ENCODE measurements around the gene TCAF1. TPM values are rescaled to one million over a fixed set of nuclear protein-coding genes. Genes with fewer than 3 reads are reported as not detected.

The TCAF1 gene
- 10 to 100 TPM; 12.6 to 14.1 TPM for total RNA-seq

- POLR2A ChIA-PET, result interaction anchor here (0.6 to 1.9 kb wide), 5 partner anchors 9 to 20 kb away, joined by 3 to 6 read pairs (median 3); no protein-coding TSS in a partner anchor
- H3K27me3 Mint-ChIP-seq (ENCODE audit: low read depth), result no peaks in the 10 kb centered on the region
Measured at GRCh38 chr7:143901668-143902331, at the start of gene TCAF1. Gene TCAF1 (minus strand): TSS chr7:143902176. CDS start chr7:143876608, 25,568 bp downstream.

DNA sequence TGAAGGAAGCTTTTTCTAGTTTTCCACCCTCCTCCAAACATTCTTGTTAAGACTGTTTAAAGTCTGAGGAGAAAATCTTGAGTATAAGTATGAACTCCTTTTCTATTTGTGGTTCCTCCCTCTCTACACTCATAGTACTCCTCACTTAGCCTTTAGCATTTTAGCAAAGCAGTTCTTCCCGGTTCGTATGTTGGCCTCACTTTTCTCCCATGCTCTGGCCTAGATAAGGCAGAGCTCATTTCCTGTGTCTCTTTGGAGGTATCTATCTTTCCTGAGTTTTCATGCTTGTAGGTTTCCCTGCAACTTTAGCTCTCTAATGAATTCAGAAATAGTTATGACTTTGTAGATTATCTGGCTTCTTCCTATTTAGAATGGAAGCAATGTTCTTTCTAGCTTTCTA lies 46.8 kb upstream of the TCAF1 start:
- DNase-seq, result no peak
- Mint-ChIP-seq H3K4me3 (no peak overlapping the region), H3K27ac (no peak overlapping the region), H3K36me3 (ENCODE audit: low read depth) (no peaks in the 10 kb centered on the region), H3K9me3 (ENCODE audit: insufficient read depth) (no peaks in the 10 kb centered on the region), H3K4me1 (ENCODE audit: low read depth) (no peaks in the 10 kb centered on the region), H3K27me3 (ENCODE audit: low read depth) (peaks cover 19% of the 10 kb centered on the region)
- ChIA-PET POLR2A (no interaction called here), CTCF (no interaction called here)
- no peak for ATAC-seq

More at GRCh38 chr7:143901668-143902331, at the start of gene TCAF1:
- H3K9me3 Mint-ChIP-seq (ENCODE audit: insufficient read depth), result no peaks in the 10 kb centered on the region
- peaks cover 21% of the 10 kb centered on the region for H3K4me1 Mint-ChIP-seq (ENCODE audit: low read depth)
- DNase-seq, result peak; percentile 91
- CTCF ChIA-PET, result interaction anchor here (1.0 to 2.7 kb wide), 16 partner anchors 9 to 448 kb away, joined by 3 to 21 read pairs (median 5); no protein-coding TSS in a partner anchor
- H3K27ac Mint-ChIP-seq, result peak within 1 kb of the TSS; percentile 84
- ATAC-seq, result peak; percentile 96
- H3K4me3 Mint-ChIP-seq, result peak within 1 kb of the TSS; percentile 91
- no peaks in the 10 kb centered on the region for H3K36me3 Mint-ChIP-seq (ENCODE audit: low read depth)

- no peaks in the 10 kb centered on the region for H3K9me3 Mint-ChIP-seq (ENCODE audit: insufficient read depth)
- H3K4me3 Mint-ChIP-seq, result no peak overlapping the region
- H3K4me1 Mint-ChIP-seq (ENCODE audit: low read depth), result no peaks in the 10 kb centered on the region
- no peak for ATAC-seq
- CTCF ChIA-PET, result no interaction called here
- no peak for DNase-seq
- H3K36me3 Mint-ChIP-seq (ENCODE audit: low read depth), result no peaks in the 10 kb centered on the region
- POLR2A ChIA-PET, result no interaction called here
- H3K27ac Mint-ChIP-seq, result no peak overlapping the region
- peaks cover 22% of the 10 kb centered on the region for H3K27me3 Mint-ChIP-seq (ENCODE audit: low read depth)
Measured at GRCh38 chr7:143947111-143947510, 45.1 kb upstream of the TCAF1 start.

GRCh38 chr7:143945423-143945822 lies 43.4 kb upstream of the TCAF1 start:
- no peak overlapping the region for H3K4me3 Mint-ChIP-seq
- DNase-seq (no peak), ATAC-seq (no peak)
- H3K4me1 Mint-ChIP-seq (ENCODE audit: low read depth), result no peaks in the 10 kb centered on the region
- H3K27ac Mint-ChIP-seq, result no peak overlapping the region
- peaks cover 22% of the 10 kb centered on the region for H3K27me3 Mint-ChIP-seq (ENCODE audit: low read depth)
- H3K36me3 Mint-ChIP-seq (ENCODE audit: low read depth), result no peaks in the 10 kb centered on the region
- POLR2A ChIA-PET, result no interaction called here
- CTCF ChIA-PET, result no interaction called here
- H3K9me3 Mint-ChIP-seq (ENCODE audit: insufficient read depth), result no peaks in the 10 kb centered on the region

DNA sequence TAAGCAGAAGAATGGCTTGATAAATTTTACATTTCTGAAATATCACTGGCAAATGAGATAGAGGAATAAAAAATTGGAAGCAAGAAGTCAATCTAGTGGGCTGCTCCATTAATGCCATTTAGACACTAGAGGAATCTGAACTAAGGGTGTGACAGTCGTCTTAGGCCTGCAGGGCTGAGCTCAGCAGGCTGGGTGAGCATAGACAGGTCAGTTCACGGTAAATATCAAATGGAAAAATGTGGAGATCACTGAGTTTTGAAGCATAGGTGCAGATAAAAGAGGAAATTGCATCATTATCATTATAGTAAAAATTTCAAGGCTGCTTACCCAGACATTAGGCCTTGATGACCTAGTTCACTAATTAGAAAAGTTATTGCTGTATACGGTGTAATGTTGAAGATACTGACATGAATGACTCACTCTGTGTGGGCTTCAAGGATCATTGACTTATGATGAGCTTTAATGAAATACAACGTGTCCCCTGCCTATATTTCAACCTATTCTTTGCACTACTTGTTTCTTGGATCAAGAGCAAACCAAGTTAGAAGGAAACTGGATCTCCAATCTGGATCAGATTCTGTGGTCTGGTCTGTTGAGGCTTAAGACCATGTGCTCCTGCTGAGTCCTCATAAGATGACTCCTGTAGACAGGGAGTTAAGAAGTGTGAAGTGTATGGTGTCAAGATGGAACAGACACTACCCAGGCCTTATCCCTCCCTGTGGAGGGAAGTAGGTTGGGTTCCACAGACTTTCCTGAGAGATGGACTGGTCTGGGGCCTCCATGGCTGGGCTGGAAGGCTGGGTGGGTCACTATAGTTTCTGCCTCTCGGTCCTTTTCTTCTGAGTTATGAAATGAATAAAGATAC lies 36.6 kb upstream of the TCAF1 start:
- no peaks in the 10 kb centered on the region for H3K9me3 Mint-ChIP-seq (ENCODE audit: insufficient read depth)
- H3K27ac Mint-ChIP-seq, result no peak overlapping the region
- H3K36me3 Mint-ChIP-seq (ENCODE audit: low read depth), result no peaks in the 10 kb centered on the region
- ChIA-PET POLR2A (no interaction called here), CTCF (no interaction called here)
- peaks cover 3% of the 10 kb centered on the region for H3K27me3 Mint-ChIP-seq (ENCODE audit: low read depth)
- no peak overlapping the region for H3K4me3 Mint-ChIP-seq
- ATAC-seq (no peak), DNase-seq (no peak)
- H3K4me1 Mint-ChIP-seq (ENCODE audit: low read depth), result no peaks in the 10 kb centered on the region

DNA sequence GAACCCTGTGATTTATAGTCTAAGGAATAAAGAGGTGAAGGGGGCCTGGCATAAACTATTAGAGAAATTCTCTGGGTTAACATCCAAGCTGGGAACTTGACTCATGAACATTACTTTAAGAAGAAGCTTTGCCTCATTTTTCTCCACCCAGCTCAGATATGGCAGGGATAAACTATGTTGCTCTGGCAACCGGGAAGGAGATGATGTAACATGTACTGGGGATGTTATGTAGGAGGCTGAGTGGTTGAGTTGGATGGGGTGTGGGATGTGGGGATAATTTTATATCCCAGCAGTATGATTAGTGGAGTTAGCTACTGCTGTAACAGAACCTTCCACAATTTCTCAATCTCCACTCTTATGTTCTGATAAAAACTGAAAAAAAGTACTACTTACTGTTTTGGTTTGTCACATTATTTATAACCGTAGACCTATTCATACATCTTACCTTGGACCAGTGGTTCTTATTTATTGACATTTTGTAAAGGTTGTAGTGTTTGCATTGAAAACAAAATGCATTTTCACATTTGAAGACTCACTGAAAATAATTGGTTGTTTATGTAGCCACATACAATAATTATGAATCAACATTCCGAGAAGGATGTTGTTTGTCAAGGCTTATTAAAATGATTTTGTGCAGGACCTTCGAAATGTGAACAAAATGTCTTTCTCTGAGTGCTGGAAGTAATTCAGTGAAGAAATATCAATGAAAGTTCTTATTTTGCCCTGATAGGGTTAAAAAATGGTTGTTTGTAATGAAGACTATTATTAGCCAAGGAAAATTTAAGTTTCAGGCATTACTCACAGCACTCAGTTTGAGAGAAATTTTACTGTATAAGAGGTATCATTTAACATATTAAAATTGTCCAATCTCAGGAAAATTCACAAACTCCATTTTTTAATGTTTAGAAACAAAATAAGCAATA lies 34.4 kb upstream of the TCAF1 start:
- Mint-ChIP-seq H3K9me3 (ENCODE audit: insufficient read depth) (no peaks in the 10 kb centered on the region), H3K4me1 (ENCODE audit: low read depth) (no peaks in the 10 kb centered on the region), H3K27ac (no peak overlapping the region), H3K27me3 (ENCODE audit: low read depth) (peaks cover 4% of the 10 kb centered on the region), H3K36me3 (ENCODE audit: low read depth) (no peaks in the 10 kb centered on the region), H3K4me3 (no peak overlapping the region)
- ChIA-PET CTCF (no interaction called here), POLR2A (no interaction called here)
- DNase-seq (no peak), ATAC-seq (no peak)

- DNase-seq (no peak), ATAC-seq (no peak)
- ChIA-PET CTCF (interaction anchor here (0.8 kb wide), 1 partner anchor 10 kb away, joined by 3 read pairs; no protein-coding TSS in a partner anchor), POLR2A (no interaction called here)
- Mint-ChIP-seq H3K4me3 (no peak within 1 kb of the TSS), H3K27me3 (ENCODE audit: low read depth) (peaks cover 4% of the 10 kb centered on the region), H3K36me3 (ENCODE audit: low read depth) (no peaks in the 10 kb centered on the region), H3K27ac (no peak within 1 kb of the TSS), H3K4me1 (ENCODE audit: low read depth) (no peaks in the 10 kb centered on the region), H3K9me3 (ENCODE audit: insufficient read depth) (no peaks in the 10 kb centered on the region)
Measured at GRCh38 chr7:143934526-143935325, 32.8 kb upstream of the TCAF1 start, which contains the start of gene OR2F2. Gene OR2F2 (plus strand): TSS chr7:143935233. CDS start chr7:143935233, 0 bp downstream.

DNA sequence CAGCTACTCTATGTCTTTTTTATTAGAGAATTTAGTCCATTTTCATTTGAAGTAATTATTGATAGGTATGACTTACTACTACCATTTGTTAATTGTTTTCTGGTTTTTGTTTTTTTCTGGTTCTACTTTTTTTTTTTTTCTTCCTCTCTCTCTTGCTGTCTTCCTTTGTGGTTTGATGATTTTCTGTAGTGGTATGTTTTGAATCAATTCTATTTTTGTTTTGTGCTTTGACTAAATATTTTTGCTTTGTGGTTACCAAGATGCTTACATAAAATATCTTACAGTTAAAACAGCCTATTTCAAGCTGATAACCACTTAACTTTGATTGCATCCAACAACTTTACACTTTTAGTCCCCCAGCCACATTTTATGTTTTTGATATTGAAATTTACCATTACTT lies 29.8 kb upstream of the TCAF1 start:
- H3K27me3 Mint-ChIP-seq (ENCODE audit: low read depth), result peaks cover 7% of the 10 kb centered on the region
- no peak overlapping the region for H3K4me3 Mint-ChIP-seq
- no peaks in the 10 kb centered on the region for H3K9me3 Mint-ChIP-seq (ENCODE audit: insufficient read depth)
- no peaks in the 10 kb centered on the region for H3K4me1 Mint-ChIP-seq (ENCODE audit: low read depth)
- H3K27ac Mint-ChIP-seq, result no peak overlapping the region
- no peaks in the 10 kb centered on the region for H3K36me3 Mint-ChIP-seq (ENCODE audit: low read depth)
- CTCF ChIA-PET, result no interaction called here
- no peak for ATAC-seq
- DNase-seq, result no peak
- POLR2A ChIA-PET, result no interaction called here

DNA sequence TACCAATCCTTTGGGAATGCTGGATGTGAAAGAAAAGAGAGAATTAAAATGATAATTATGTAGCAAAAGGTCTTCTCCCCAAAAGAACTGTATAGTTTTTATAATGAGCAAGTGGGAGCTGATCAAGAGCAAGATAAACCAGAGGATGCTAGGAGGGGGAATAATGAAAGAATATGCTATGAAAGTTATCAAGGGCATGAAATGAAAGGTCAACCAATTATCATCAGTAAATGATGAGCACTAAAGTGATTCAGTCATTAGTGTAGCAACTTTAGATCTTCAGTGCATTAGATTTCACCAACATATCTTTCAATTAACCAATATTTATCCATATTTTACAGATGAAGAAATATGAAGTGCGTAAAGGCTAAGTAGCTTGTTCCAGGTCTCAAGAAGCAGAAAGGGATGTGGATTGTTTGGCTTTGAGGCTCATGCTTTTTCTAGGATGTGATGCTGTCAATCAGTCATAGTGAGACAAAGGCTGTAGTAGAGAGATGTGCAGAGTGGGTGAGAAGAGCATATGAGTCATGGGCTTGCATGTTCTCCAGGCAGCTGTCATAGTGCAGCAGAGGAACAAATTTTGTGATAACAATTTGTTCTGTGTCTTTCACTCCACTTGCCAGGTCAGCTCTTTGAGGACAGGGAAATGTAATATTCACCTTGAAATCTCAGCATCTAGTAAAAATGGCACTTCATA lies 27.4 kb upstream of the TCAF1 start:
- ChIA-PET CTCF (interaction anchor here (3.2 kb wide), 1 partner anchor 199 kb away, joined by 9 read pairs; no protein-coding TSS in a partner anchor), POLR2A (no interaction called here)
- Mint-ChIP-seq H3K4me1 (ENCODE audit: low read depth) (no peaks in the 10 kb centered on the region), H3K4me3 (no peak overlapping the region), H3K27me3 (ENCODE audit: low read depth) (peaks cover 10% of the 10 kb centered on the region), H3K27ac (no peak overlapping the region), H3K9me3 (ENCODE audit: insufficient read depth) (no peaks in the 10 kb centered on the region), H3K36me3 (ENCODE audit: low read depth) (no peaks in the 10 kb centered on the region)
- DNase-seq (no peak), ATAC-seq (no peak)

DNA sequence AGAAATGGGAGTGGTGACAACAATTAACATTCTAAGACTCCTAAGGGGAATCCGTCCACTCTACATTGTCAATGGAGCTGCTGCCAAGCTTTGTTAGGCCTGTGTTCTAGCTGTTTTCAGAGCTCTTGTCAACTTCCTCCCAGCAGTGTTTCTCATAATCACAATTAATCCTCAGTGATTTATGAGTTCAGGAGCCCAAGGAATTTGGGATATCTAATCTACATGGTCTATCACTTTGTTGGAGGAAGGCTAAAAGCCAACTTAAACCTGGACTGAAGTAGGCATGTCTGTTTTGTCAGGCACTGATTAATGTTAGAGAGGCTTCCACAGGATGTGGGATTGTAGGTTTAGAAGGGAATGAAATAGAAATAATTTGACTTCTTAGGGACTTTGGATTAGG lies 22.9 kb upstream of the TCAF1 start:
- Mint-ChIP-seq H3K9me3 (ENCODE audit: insufficient read depth) (no peaks in the 10 kb centered on the region), H3K4me3 (no peak overlapping the region), H3K36me3 (ENCODE audit: low read depth) (no peaks in the 10 kb centered on the region), H3K27me3 (ENCODE audit: low read depth) (peaks cover 11% of the 10 kb centered on the region), H3K27ac (no peak overlapping the region), H3K4me1 (ENCODE audit: low read depth) (no peaks in the 10 kb centered on the region)
- ChIA-PET CTCF (interaction anchor here (1.3 kb wide), 1 partner anchor 10 kb away, joined by 3 read pairs; the partner anchor contains the start of gene OR2F2), POLR2A (no interaction called here)
- DNase-seq (no peak), ATAC-seq (no peak)

All from activated CD8-positive, alpha-beta T cell treated with anti-CD3 and anti-CD28 coated beads, Interleukin-2, amount 10 ng/mL, durations not matched to agents 7 days and 5 days (primary cell).